ENCODE results near the gene S100A13.

The S100A13 gene

GRCh38 chr1:153628638-153629342 lies 1.5 kb upstream of the S100A13 start:
- no peak for DNase-seq (ENCODE audit: extremely low read depth in 1 of 2, low read depth in 1 of 2)

DNA sequence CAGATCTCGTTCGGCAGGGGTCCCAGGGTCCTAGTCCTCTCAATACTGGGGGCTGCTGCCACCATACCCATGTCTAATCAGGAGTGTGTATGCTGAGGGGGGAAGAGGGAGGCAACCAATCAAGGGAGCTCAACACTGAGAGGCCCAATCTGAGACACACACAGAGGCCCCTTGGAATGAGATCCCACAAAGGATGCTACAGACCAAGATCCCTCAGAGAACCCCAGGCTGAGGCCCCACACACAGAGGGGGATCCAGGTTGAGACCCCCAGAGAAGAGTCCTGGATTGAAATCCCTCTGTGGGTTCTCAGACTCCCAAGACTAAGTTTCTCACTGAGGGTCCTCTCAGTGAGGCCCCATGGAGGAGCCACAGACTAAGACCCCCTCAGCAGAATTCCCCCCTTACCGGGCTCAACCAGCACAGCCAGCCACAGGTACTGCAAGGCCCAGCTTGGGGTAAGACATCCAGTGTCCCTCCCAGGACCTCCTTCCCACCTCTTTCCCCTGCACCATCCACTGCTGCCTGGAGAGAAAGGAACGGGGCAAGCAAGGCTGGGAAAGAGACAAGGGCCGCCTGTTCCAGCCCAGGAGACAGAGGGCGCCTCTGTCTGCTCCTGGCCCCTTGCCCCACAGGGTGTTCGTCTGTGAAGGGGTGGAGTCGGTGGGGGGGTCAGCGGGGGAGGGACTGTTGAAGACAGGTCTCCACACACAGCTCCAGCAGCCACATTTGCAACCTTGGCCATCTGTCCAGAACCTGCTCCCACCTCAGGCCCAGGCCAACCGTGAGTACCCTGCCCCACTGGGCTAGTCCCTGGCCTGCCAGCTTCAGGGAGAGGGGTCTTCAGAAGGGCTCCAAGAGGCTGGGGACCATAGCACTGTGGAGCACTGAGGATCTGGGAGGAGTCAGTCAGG lies 666 bp upstream of the S100A13 start, which contains the start of gene S100A1:
Gene S100A1, plus strand, starts transcription at position 720 of the 912 bp plus-strand sequence. CDS start 2,088 bp downstream, outside the sequence.
- no peak for DNase-seq (ENCODE audit: extremely low read depth in 1 of 2, low read depth in 1 of 2)

DNA sequence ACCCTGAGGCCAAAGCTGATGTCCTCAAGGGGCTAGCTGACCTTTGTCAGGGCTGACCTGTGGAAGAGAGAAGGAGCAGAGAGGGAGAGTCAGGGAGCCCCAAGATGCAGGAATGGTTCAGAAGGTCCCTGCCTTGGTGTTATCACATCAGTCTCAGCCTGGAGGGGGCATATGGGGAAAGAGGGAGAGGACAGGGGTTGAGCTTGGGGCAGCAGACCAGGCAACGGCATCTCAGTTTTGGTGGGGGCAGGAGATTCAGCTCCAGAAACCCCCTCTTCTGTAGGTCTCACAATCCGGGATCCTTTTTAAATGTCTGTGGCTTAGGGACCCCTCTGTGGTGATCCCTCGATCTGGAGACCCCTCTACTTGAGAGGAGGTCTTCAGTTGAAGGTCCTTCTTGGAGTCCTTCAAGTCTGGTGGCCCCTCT lies 815 bp downstream of the S100A13 start:
- DNase-seq (ENCODE audit: extremely low read depth in 1 of 2, low read depth in 1 of 2): no peak

DNA sequence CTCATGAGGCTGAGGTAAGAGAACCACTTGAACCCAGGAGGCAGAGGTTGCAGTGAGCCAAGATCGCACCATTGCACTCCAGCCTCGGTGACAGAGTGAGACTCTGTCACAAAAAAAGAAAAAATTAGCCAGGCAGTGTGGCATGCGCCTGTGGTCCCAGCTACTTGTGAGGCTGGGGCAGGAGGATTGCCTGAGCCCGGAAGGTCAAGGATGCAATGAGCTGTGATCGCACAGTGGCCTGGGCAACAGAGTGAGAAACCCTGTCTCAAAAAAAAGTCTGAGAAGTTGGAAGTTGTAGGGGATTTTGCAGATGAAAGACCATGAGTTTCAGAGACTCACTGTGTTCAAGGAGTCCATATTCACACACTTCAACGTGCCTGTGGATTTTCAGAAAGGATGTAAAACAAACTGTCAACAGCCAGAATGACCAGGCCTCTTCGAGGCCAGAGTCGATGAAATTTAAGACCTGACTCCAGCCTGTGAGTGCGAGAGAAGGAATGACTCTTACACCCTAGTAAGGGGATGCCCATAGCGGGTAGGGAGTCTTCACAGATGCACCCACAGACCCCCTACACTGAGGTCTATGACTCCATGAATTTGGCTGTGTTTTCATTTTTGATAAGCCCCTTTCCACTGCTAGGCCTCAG lies 2.2 kb downstream of the S100A13 start:
- no peak for DNase-seq (ENCODE audit: extremely low read depth in 1 of 2, low read depth in 1 of 2)

- no peak for DNase-seq (ENCODE audit: extremely low read depth in 1 of 2, low read depth in 1 of 2)
These were observed 4.2 kb downstream of the S100A13 start for GRCh38 chr1:153623101-153623500.

DNA sequence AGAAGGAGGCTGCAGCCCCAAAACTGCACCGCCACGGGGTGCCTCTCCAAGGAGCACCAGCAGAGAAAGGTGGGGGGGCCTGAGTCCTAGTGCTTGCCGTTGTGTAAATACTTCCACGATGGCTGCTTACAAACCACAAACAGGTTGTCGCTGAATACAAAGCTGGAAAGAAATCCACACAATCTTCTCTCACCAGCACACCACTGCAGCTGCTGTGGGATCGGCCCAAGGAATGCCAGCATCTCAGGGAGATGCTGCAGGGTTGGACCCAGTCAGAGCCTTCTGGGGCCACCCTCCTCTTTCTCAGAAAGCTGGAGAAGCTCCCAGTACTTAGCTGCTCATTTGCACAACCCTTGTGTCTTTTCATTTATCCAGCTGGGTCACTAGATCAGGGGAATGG lies 8.1 kb downstream of the S100A13 start:
- DNase-seq (ENCODE audit: extremely low read depth in 1 of 2, low read depth in 1 of 2): no peak

DNA sequence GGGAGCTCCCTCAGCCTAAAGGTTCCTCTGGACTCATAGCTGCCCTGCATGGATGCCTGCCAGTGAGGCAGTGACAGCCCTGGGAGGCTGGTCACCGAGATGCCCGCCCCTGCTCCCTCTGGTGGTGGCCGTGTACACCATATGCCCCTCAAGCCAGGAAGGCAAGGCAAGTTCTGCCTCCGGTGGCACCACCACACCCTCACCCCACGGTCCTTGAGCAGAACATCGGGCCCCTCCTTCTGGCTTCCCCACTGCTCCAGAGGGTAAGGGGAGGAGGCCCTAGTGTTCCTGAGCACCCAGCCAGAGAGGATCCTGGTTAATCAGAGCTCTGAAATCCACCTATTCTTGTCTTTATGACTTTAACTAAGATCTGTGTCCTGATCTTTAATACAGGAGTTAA lies 9.6 kb downstream of the S100A13 start:
- DNase-seq (ENCODE audit: extremely low read depth in 1 of 2, low read depth in 1 of 2): peak in 1 of 2 donors; percentile 24

DNA sequence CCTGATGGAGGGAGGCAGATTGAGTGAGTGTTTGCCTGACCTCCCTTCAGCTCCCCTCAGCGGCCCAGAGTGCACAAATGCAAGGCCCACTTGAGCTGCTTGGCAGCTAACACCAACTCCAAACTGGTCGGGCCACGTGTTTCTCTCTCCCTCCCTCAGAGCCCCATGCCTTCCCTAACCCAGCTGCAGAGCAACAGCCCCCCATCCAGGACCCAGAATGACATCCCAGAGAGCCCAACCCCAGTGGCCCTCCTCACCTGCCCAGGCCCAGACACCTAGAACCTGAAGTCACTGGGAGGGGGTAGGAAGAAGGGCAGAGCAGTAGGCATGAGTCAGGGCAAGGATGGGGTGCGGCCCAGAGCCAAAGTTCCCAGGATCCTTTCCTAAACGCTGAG lies 10.4 kb downstream of the S100A13 start:
- DNase-seq (ENCODE audit: extremely low read depth in 1 of 2, low read depth in 1 of 2): no peak

- DNase-seq (ENCODE audit: extremely low read depth in 1 of 2, low read depth in 1 of 2): no peak
These were observed 11.0 kb downstream of the S100A13 start, which contains the start of gene S100A14 for GRCh38 chr1:153616144-153616916. S100A14 (minus strand) TSS chr1:153616325; CDS start chr1:153615858, 467 bp downstream.

GRCh38 chr1:153615406-153615805 lies 11.9 kb downstream of the S100A13 start:
- DNase-seq (ENCODE audit: extremely low read depth in 1 of 2, low read depth in 1 of 2): no peak

- DNase-seq (ENCODE audit: extremely low read depth in 1 of 2, low read depth in 1 of 2): no peak
These were observed 12.4 kb downstream of the S100A13 start for GRCh38 chr1:153614906-153615305.

DNA sequence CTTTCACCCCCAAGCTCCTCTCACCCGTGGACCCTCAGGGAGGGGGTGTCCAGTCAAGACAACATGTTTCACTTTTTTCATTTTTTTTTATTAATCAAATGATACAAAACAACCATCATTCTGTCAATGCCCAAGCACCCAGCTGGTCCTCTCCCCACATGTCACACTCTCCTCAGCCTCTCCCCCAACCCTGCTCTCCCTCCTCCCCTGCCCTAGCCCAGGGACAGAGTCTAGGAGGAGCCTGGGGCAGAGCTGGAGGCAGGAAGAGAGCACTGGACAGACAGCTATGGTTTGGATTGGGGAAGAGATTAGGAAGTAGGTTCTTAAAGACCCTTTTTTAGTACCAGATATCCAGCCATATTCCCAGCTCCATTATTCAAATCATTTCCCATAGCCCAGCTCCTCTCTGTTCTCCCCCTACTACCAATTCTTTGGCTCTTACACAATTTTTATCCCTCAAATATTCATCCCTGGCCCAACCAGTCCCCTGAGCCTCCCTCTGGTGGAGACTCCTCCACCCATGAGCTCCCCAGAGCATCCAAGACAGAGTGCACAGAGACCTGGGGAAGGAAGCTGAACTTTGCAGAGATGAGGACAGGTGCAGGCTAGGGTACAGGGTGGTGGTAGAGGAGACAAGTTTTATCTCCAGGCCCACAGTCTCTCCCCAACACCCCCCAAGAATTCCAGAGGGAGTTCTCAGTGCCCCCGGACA lies 13.0 kb downstream of the S100A13 start:
- no peak for DNase-seq (ENCODE audit: extremely low read depth in 1 of 2, low read depth in 1 of 2)

GRCh38 chr1:153613406-153613805 lies 13.9 kb downstream of the S100A13 start:
- no peak for DNase-seq (ENCODE audit: extremely low read depth in 1 of 2, low read depth in 1 of 2)

- no peak for DNase-seq (ENCODE audit: extremely low read depth in 1 of 2, low read depth in 1 of 2)
These were observed 14.5 kb downstream of the S100A13 start, which contains the start of gene S100A16 for GRCh38 chr1:153612755-153613331. S100A16 (minus strand) TSS chr1:153613137; CDS start chr1:153608151, 4,986 bp downstream.

GRCh38 chr1:153612111-153612754 lies 15.1 kb downstream of the S100A13 start:
- no peak for DNase-seq (ENCODE audit: extremely low read depth in 1 of 2, low read depth in 1 of 2)

DNA sequence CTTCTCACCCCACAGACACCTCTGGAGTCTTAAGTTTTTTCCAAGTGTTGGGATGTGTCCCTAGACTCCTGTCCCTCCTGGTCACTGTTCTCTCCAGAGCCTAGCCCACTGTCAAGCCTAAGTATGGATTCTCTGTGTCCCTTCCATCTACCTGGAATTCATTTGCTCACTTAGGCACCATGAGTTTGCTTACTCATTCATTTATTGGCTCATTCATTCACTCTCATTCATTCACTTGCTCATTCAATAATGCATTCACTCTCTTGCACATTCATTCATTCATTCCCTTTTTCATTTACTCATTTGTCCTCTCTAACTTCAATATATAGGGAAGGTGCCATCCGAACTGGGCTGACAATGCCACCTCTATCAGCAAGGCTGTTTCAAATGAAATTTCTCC lies 15.9 kb downstream of the S100A13 start:
- no peak for DNase-seq (ENCODE audit: extremely low read depth in 1 of 2, low read depth in 1 of 2)

- no peak for DNase-seq (ENCODE audit: extremely low read depth in 1 of 2, low read depth in 1 of 2)
These were observed 16.4 kb downstream of the S100A13 start for GRCh38 chr1:153610811-153611301.

- DNase-seq (ENCODE audit: extremely low read depth in 1 of 2, low read depth in 1 of 2): no peak
These were observed 17.0 kb downstream of the S100A13 start for GRCh38 chr1:153610334-153610733.

DNA sequence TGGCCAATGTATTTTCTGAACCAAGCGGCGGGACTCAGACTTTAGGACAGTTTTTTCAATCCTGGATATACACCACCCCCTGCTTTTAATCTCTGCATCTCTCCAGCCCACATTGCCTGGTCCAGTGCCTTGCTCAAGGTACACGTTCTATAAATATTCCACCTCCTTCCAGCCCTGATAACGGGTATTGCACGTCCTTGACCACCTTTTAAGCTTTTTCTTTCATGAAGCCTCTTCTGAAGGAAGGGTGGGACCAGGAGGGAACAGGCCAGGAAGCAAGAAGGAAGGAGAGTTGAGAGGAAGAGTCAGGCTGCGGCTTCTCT lies 17.8 kb downstream of the S100A13 start:
- no peak for DNase-seq (ENCODE audit: extremely low read depth in 1 of 2, low read depth in 1 of 2)
